Camera-type eye (tissue), 1 donor: ENCODE measurements around the gene HID1. TPM values are rescaled to one million over a fixed set of nuclear protein-coding genes. Genes with fewer than 3 reads are reported as not detected.

ENCODE experiments used
- total RNA-seq: library from RNA; depleted of rRNA; stranded (reverse); fragments of >200 nt; gene quantifications from one replicate; pipeline ENCODE4 v1.2.3, GENCODE V29; 2014

Gene HID1
- total RNA-seq, result 16.0 TPM

GRCh38 chr17:74972107-74972972 is at the start of gene HID1:
Gene HID1 (minus strand): TSS chr17:74972759. CDS start chr17:74972656, 103 bp downstream.

DNA sequence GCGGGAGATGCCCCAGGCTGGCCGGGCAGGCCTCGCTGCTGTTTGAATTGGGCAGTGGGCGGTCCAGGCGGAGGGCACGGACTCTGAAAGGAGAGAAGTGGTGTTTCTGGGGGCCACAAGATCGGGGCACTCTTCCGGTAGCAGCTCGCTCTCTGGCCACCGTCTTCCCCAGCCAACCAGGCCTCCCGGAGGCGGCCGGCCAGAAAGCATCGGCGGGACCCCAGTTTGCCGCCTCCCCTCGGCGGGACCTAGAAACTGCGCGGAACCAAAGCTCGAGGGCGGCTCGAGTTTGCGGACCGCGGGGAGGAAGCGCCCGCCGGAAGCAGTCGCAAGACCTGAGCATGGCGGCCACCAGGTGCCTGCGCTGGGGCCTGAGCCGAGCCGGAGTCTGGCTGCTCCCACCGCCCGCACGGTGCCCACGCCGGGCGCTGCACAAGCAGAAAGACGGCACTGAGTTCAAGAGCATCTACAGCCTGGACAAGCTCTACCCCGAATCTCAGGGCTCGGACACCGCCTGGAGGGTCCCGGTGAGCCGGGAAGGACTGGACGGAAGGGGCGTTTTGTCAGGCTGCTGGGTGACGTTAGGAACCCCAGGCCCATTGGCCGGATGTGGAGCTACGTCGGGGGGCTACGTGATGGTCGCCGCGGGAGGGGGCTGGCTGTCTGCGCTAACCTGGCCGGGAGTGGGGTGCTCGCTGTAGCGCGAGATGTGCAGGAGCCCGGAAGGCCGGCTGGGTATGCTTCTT is 40.0 kb upstream of the HID1 start, which contains the start of gene MRPL58:
Gene MRPL58 (plus strand): TSS at position 325 of the 746 bp plus-strand sequence. CDS start 17 bp downstream, at position 342.

DNA sequence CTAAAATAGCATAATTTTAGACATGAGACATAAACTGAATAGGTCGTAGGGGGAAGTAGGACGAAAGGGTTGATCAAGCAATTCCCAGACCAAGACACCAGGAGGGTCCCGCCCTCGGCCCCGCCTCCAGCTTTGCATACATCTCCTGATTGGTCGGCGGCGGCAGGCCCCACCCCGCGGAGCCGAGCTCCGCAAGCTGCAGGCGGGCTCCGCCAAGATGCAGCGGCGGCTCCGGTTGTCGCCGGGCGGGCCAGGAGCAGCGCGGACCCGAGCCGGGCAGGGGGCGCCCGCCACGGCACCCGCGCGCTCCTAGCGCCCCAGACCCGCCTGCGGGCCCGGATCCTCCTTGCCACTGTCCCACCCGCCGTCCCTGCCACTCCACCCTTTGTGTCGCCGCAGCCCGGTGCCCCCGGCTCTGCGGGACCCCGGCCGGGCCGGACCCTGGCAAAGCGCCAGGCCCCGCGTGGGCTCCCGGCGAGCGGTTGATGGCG is 14.9 kb upstream of the HID1 start, which contains the start of gene CDR2L:
Gene CDR2L (plus strand): TSS at position 215 of the 491 bp plus-strand sequence. CDS start 412 bp downstream, outside the sequence.

GRCh38 chr17:74935585-74936469 is 36.7 kb downstream of the HID1 start, which contains the start of gene OTOP3:
Gene OTOP3 (plus strand): TSS chr17:74935898. CDS start chr17:74935922, 24 bp downstream.

DNA sequence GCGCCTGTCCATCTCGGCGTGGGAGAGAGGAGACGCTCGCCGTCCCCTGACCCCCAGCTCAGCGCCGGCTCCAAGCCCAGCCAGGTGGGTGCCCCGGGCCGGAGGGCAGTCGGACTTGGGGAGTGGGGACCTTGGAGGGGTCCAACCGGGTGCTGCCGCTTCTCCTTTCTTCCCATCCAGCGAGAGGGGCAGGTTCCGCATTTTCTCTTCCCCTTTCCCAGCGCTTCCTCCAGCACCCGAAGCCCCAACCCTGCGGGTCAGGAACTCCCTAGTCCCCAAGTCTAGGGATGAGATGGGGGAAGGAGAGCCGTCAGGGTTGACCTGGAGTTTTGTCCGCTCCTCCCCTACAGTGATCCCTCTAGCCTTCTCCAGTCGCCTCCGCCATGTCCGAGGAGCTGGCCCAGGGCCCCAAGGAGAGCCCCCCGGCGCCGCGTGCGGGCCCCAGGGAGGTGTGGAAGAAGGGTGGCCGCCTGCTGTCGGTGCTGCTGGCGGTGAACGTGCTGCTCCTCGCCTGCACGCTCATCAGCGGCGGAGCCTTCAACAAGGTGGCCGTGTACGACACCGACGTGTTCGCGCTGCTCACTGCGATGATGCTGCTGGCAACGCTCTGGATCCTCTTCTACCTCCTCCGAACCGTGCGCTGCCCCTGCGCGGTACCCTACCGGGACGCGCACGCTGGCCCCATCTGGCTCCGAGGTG is 48.2 kb downstream of the HID1 start, which contains the start of gene OTOP2:
Gene OTOP2 (plus strand): TSS at position 24 of the 699 bp plus-strand sequence. CDS start 360 bp downstream, at position 384.

DNA sequence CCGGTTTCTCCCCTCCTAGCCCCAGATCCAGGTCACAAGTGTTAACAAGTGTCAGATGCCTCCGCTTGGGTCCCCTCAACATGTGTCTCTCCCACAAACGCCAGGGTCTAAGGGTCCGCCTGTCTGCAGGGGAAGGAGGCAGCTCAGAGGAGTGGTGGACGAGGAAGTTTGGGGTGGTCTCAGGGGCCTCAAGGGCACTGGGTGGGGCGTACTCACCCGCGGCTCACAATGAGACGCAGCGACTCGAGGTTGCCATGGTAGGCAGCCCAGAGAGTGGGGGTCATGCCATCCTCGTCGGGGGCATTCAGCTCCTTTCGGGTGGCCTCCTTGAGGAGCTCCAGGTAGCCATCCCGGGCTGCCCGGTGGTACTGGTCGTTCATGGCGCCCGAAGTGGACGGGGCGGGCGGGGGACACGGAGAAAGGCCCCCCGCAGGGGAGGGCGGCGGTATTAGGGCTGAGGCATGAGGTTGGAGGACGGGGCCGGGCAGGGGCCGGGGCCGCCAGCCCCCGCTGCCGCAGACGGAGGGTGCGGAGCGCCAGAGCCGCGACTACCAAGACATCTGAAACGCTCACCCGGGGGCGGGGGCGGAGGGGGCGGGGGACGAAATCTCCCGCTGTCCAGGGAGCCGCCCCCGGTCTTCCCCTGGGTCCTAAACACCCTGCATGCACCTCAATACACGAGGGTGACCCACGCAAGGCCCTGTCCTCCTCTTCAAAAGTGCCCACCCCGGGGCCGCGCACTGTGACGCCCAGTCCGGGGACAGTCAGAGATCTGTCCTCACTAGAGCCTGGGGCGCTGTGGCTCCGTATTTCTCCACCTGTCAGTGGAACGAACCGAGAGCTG is 49.6 kb downstream of the HID1 start, which contains the start of gene USH1G:
Gene USH1G (minus strand): TSS at position 562 of the 844 bp plus-strand sequence. CDS start 182 bp downstream, at position 380.

Other genes starting within 250 kb of the HID1 start
- gene RAB37, start 235.5 kb downstream of the HID1 start, total RNA-seq, result 1.6 TPM
- 21.2 TPM for gene NHERF1, start 224.1 kb downstream of the HID1 start, total RNA-seq
- 43.5 TPM for gene NAT9, start 196.4 kb downstream of the HID1 start, total RNA-seq
- 7.1 TPM for gene GRIN2C, start 112.9 kb downstream of the HID1 start, total RNA-seq
- gene FDXR, start 99.8 kb downstream of the HID1 start, total RNA-seq, result 4.1 TPM
- gene FADS6, start 79.1 kb downstream of the HID1 start, total RNA-seq, result 0.27 TPM
- 0.66 TPM for gene USH1G, start 49.5 kb downstream of the HID1 start, total RNA-seq
- not detected for gene OTOP2, start 48.5 kb downstream of the HID1 start, total RNA-seq
- gene OTOP3, start 36.9 kb downstream of the HID1 start, total RNA-seq, result not detected
- 9.7 TPM for gene CDR2L, start 14.9 kb upstream of the HID1 start, total RNA-seq
- 25.1 TPM for gene MRPL58, start 39.9 kb upstream of the HID1 start, total RNA-seq
- 148 TPM for gene ATP5PD, start 74.2 kb upstream of the HID1 start, total RNA-seq
- gene KCTD2, start 74.5 kb upstream of the HID1 start, total RNA-seq, result 24.2 TPM
- gene SLC16A5, start 115.2 kb upstream of the HID1 start, total RNA-seq, result 8.0 TPM
- gene ARMC7, start 137.2 kb upstream of the HID1 start, total RNA-seq, result 4.1 TPM
- gene NT5C, start 159.0 kb upstream of the HID1 start, total RNA-seq, result 59.9 TPM
- 76.7 TPM for gene JPT1, start 181.8 kb upstream of the HID1 start, total RNA-seq
- 88.2 TPM for gene SUMO2, start 210.2 kb upstream of the HID1 start, total RNA-seq
- 43.7 TPM for gene NUP85, start 232.9 kb upstream of the HID1 start, total RNA-seq